ENCODE data around the gene ARHGEF28.

ARHGEF28 gene

GRCh38 chr5:73674669-73675004 lies 48.6 kb downstream of the ARHGEF28 start:
- Histone ChIP-seq H2BK5ac (ENCODE audit: low read depth, low read length, poor library complexity) (no peak overlapping the region), H3K4me3 (ENCODE audit: low read depth, low read length) (no peak overlapping the region), H2BK120ac (ENCODE audit: insufficient read depth, low read length, poor library complexity) (no peak overlapping the region), H3K4ac (ENCODE audit: low read depth, low read length) (no peak overlapping the region), H3K79me1 (ENCODE audit: low read length) (no peaks in the 10 kb centered on the region), H3K9ac (ENCODE audit: low read length) (no peak overlapping the region), H3K14ac (ENCODE audit: low read length) (no peak overlapping the region), H3K18ac (ENCODE audit: low read length) (no peak overlapping the region), H3K23ac (ENCODE audit: low read length) (no peak overlapping the region), H3K36me3 (ENCODE audit: control insufficient read depth in 1 of 2, insufficient read depth in 2 of 2, low read length in 2 of 2) (no peaks in the 10 kb centered on the region), H2BK12ac (ENCODE audit: low read length) (no peak overlapping the region), H3K27me3 (ENCODE audit: insufficient read depth, low read length) (no peaks in the 10 kb centered on the region), H4K91ac (ENCODE audit: low read depth, low read length) (no peak overlapping the region), H2AFZ (ENCODE audit: insufficient read depth, low read length, poor library complexity) (no peak overlapping the region), H4K12ac (ENCODE audit: low read depth, low read length) (no peak overlapping the region), H3K27ac (ENCODE audit: low read depth, low read length) (no peak overlapping the region), H3K9me3 (ENCODE audit: insufficient read depth, low read depth, low read length) (no peaks in the 10 kb centered on the region), H3K4me1 (ENCODE audit: control insufficient read depth in 1 of 2, insufficient read depth in 2 of 2, low read length in 2 of 2) (no peaks in the 10 kb centered on the region), H2AK5ac (ENCODE audit: low read length) (no peak overlapping the region), H3K79me2 (ENCODE audit: control insufficient read depth, insufficient read depth, low read length, poor library complexity) (no peaks in the 10 kb centered on the region), H3K4me2 (ENCODE audit: low read length) (no peak overlapping the region), H4K8ac (ENCODE audit: low read depth, low read length) (no peak overlapping the region)
- WGBS (ENCODE audit: extremely low coverage, insufficient coverage, insufficient read length), result no CpG with 5 or more reads among the region's 2 CpGs
- no peak for DNase-seq

DNA sequence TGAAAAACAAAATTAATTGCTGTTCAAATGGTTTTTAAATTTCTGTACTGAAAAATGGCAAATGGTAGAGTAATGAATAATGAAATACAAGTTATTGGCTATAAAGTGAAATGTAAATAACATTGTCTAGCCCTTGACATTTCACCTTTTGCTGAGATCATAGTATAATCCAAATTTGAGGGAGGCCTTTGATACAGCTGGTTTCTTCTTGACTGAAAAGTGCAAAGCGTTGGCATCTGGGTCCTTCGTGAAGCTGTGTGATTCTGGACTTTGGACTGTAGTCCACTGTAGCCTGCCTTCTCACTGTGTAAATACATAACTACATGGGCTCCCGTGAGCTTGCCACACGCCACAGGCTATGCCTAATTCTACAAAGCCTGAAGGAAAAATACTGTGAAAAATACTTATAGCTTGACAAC lies 52.3 kb downstream of the ARHGEF28 start:
- no peaks in the 10 kb centered on the region for H3K36me3 ChIP-seq (ENCODE audit: control insufficient read depth in 1 of 2, insufficient read depth in 2 of 2, low read length in 2 of 2)
- no peak overlapping the region for H4K8ac ChIP-seq (ENCODE audit: low read depth, low read length)
- no peak overlapping the region for H4K91ac ChIP-seq (ENCODE audit: low read depth, low read length)
- H4K12ac ChIP-seq (ENCODE audit: low read depth, low read length), result no peak overlapping the region
- H3K9ac ChIP-seq (ENCODE audit: low read length), result no peak overlapping the region
- no peak overlapping the region for H3K18ac ChIP-seq (ENCODE audit: low read length)
- no peaks in the 10 kb centered on the region for H3K79me1 ChIP-seq (ENCODE audit: low read length)
- H2BK120ac ChIP-seq (ENCODE audit: insufficient read depth, low read length, poor library complexity), result no peak overlapping the region
- H2AK5ac ChIP-seq (ENCODE audit: low read length), result no peak overlapping the region
- no peak overlapping the region for H3K4ac ChIP-seq (ENCODE audit: low read depth, low read length)
- no peak overlapping the region for H2BK12ac ChIP-seq (ENCODE audit: low read length)
- no CpG with 5 or more reads among the region's 4 CpGs for WGBS (ENCODE audit: extremely low coverage, insufficient coverage, insufficient read length)
- no peaks in the 10 kb centered on the region for H3K9me3 ChIP-seq (ENCODE audit: insufficient read depth, low read depth, low read length)
- H3K4me1 ChIP-seq (ENCODE audit: control insufficient read depth in 1 of 2, insufficient read depth in 2 of 2, low read length in 2 of 2), result no peaks in the 10 kb centered on the region
- H3K27me3 ChIP-seq (ENCODE audit: insufficient read depth, low read length), result no peaks in the 10 kb centered on the region
- no peaks in the 10 kb centered on the region for H3K79me2 ChIP-seq (ENCODE audit: control insufficient read depth, insufficient read depth, low read length, poor library complexity)
- H2BK5ac ChIP-seq (ENCODE audit: low read depth, low read length, poor library complexity), result no peak overlapping the region
- no peak overlapping the region for H3K27ac ChIP-seq (ENCODE audit: low read depth, low read length)
- no peak overlapping the region for H2AFZ ChIP-seq (ENCODE audit: insufficient read depth, low read length, poor library complexity)
- no peak overlapping the region for H3K4me2 ChIP-seq (ENCODE audit: low read length)
- H3K4me3 ChIP-seq (ENCODE audit: low read depth, low read length), result no peak overlapping the region
- H3K23ac ChIP-seq (ENCODE audit: low read length), result no peak overlapping the region
- no peak overlapping the region for H3K14ac ChIP-seq (ENCODE audit: low read length)
- no peak for DNase-seq

GRCh38 chr5:73678807-73679206 lies 52.8 kb downstream of the ARHGEF28 start:
- no peak for DNase-seq
- Histone ChIP-seq H2BK120ac (ENCODE audit: insufficient read depth, low read length, poor library complexity) (no peak overlapping the region), H3K36me3 (ENCODE audit: control insufficient read depth in 1 of 2, insufficient read depth in 2 of 2, low read length in 2 of 2) (no peaks in the 10 kb centered on the region), H3K14ac (ENCODE audit: low read length) (no peak overlapping the region), H3K4me3 (ENCODE audit: low read depth, low read length) (no peak overlapping the region), H2AFZ (ENCODE audit: insufficient read depth, low read length, poor library complexity) (no peak overlapping the region), H4K12ac (ENCODE audit: low read depth, low read length) (no peak overlapping the region), H2AK5ac (ENCODE audit: low read length) (no peak overlapping the region), H3K18ac (ENCODE audit: low read length) (no peak overlapping the region), H3K23ac (ENCODE audit: low read length) (no peak overlapping the region), H3K79me1 (ENCODE audit: low read length) (no peaks in the 10 kb centered on the region), H3K27me3 (ENCODE audit: insufficient read depth, low read length) (no peaks in the 10 kb centered on the region), H3K9me3 (ENCODE audit: insufficient read depth, low read depth, low read length) (peaks cover 1% of the 10 kb centered on the region), H3K4me2 (ENCODE audit: low read length) (no peak overlapping the region), H2BK5ac (ENCODE audit: low read depth, low read length, poor library complexity) (no peak overlapping the region), H4K91ac (ENCODE audit: low read depth, low read length) (no peak overlapping the region), H4K8ac (ENCODE audit: low read depth, low read length) (no peak overlapping the region), H3K79me2 (ENCODE audit: control insufficient read depth, insufficient read depth, low read length, poor library complexity) (no peaks in the 10 kb centered on the region), H3K27ac (ENCODE audit: low read depth, low read length) (no peak overlapping the region), H3K9ac (ENCODE audit: low read length) (no peak overlapping the region), H2BK12ac (ENCODE audit: low read length) (no peak overlapping the region), H3K4ac (ENCODE audit: low read depth, low read length) (no peak overlapping the region), H3K4me1 (ENCODE audit: control insufficient read depth in 1 of 2, insufficient read depth in 2 of 2, low read length in 2 of 2) (no peaks in the 10 kb centered on the region)
- WGBS (ENCODE audit: extremely low coverage, insufficient coverage, insufficient read length), result no CpG with 5 or more reads among the region's 3 CpGs

DNA sequence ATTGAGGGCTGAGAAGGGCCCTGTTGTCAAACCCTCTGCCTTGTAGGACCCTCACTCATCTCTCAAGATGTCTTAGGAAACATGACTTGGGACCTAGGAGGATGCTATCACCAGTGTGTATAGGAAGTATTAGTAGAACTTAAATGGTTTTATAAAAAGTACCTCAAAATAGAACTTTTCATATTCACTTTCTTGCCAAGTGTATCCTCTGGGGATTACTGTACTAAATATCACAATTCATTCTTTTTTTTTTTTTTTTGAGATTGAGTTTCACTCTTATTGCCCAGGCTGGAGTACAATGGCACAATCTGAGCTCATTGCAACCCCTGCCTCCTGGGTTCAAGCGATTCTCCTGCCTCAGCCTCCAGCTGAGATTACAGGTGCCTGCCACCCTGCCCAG lies 56.2 kb downstream of the ARHGEF28 start:
- no peak overlapping the region for H3K14ac ChIP-seq (ENCODE audit: low read length)
- H3K27me3 ChIP-seq (ENCODE audit: insufficient read depth, low read length), result no peaks in the 10 kb centered on the region
- H3K4me3 ChIP-seq (ENCODE audit: low read depth, low read length), result no peak overlapping the region
- no peak overlapping the region for H3K23ac ChIP-seq (ENCODE audit: low read length)
- H3K18ac ChIP-seq (ENCODE audit: low read length), result no peak overlapping the region
- H2BK12ac ChIP-seq (ENCODE audit: low read length), result no peak overlapping the region
- no peak overlapping the region for H3K27ac ChIP-seq (ENCODE audit: low read depth, low read length)
- H3K9ac ChIP-seq (ENCODE audit: low read length), result no peak overlapping the region
- no peak overlapping the region for H2AFZ ChIP-seq (ENCODE audit: insufficient read depth, low read length, poor library complexity)
- no peak overlapping the region for H4K12ac ChIP-seq (ENCODE audit: low read depth, low read length)
- H3K79me2 ChIP-seq (ENCODE audit: control insufficient read depth, insufficient read depth, low read length, poor library complexity), result no peaks in the 10 kb centered on the region
- H3K79me1 ChIP-seq (ENCODE audit: low read length), result no peaks in the 10 kb centered on the region
- no peak overlapping the region for H3K4ac ChIP-seq (ENCODE audit: low read depth, low read length)
- peaks cover 1% of the 10 kb centered on the region for H3K9me3 ChIP-seq (ENCODE audit: insufficient read depth, low read depth, low read length)
- DNase-seq, result no peak
- H2BK5ac ChIP-seq (ENCODE audit: low read depth, low read length, poor library complexity), result no peak overlapping the region
- H3K4me2 ChIP-seq (ENCODE audit: low read length), result no peak overlapping the region
- H3K36me3 ChIP-seq (ENCODE audit: control insufficient read depth in 1 of 2, insufficient read depth in 2 of 2, low read length in 2 of 2), result no peaks in the 10 kb centered on the region
- H2BK120ac ChIP-seq (ENCODE audit: insufficient read depth, low read length, poor library complexity), result no peak overlapping the region
- H2AK5ac ChIP-seq (ENCODE audit: low read length), result no peak overlapping the region
- H4K91ac ChIP-seq (ENCODE audit: low read depth, low read length), result no peak overlapping the region
- WGBS (ENCODE audit: extremely low coverage, insufficient coverage, insufficient read length), result no CpG with 5 or more reads among the region's 1 CpG
- H4K8ac ChIP-seq (ENCODE audit: low read depth, low read length), result no peak overlapping the region
- no peaks in the 10 kb centered on the region for H3K4me1 ChIP-seq (ENCODE audit: control insufficient read depth in 1 of 2, insufficient read depth in 2 of 2, low read length in 2 of 2)

Data from trophoblast cell (in vitro differentiated cells and primary cell).